GM12878 (cell line): ENCODE data around the gene KCNK1. TPM values are rescaled to one million over a fixed set of nuclear protein-coding genes. Genes with fewer than 3 reads are reported as not detected.
A peak's percentile ranks its signal among the peaks of the same experiment; 100 is the strongest.

Source experiments
- ATAC-seq: fragments of 200-7000 bp; cut with Tn5 transposase; 3 replicates; pipeline ENCODE4 v1.9.1; 2020; ENCODE audit warnings: mild to moderate bottlenecking, moderate library complexity
- BruUV-seq: library from RNA; stranded (reverse); fragments of 400-500 nt; replicated peaks from 2 replicates; lab custom pipeline; 2021; lab: Mats Ljungman, UMichigan
- CTCF ChIA-PET: fragments of 300-600 bp; sonication (Branson Sonifier 250); formaldehyde crosslinking; extraction: SDS; loops from one replicate; lab custom pipeline; 2021; ENCODE audit warnings: inconsistent platforms; lab: Yijun Ruan, JAX
- POLR2A ChIA-PET: fragments of 350-600 bp; formaldehyde crosslinking; extraction: SDS; loops from one replicate; lab custom pipeline; 2021; ENCODE audit warnings: inconsistent platforms; lab: Charles Lee
- RAD21 ChIA-PET: fragments of 300-600 bp; sonication (Branson Sonifier 250); formaldehyde crosslinking; loops from one replicate; lab custom pipeline; 2023; ENCODE audit warnings: antibody characterized with exemption; ENCODE audit not compliant: unreplicated experiment; lab: Charles Lee
- SMC1A ChIA-PET: fragments of 300-600 bp; sonication (Branson Sonifier 250); formaldehyde crosslinking; loops from one replicate; lab custom pipeline; 2023; ENCODE audit not compliant: unreplicated experiment, uncharacterized antibody; lab: Charles Lee
- DNase-seq: peaks from one replicate; pipeline ENCODE4 v3.0.0-alpha.2; 2011; ENCODE audit warnings: low read depth, low spot score
- FAIRE-seq: peaks from 3 replicates; lab custom pipeline; 2011; peaks lifted over from hg19 to GRCh38; lab: Jason Lieb, UNC
- H2AFZ ChIP-seq: 2 replicates; pipeline ENCODE4 v1.6.0; 2011; ENCODE audit warnings: low read depth, low read length, control low read depth; ENCODE audit not compliant: control insufficient read depth
- H3K27ac ChIP-seq: 2 replicates; pipeline ENCODE4 v1.5.1; 2011; ENCODE audit warnings: control low read depth; ENCODE audit not compliant: control insufficient read depth, insufficient read depth
- H3K27me3 ChIP-seq, 2 experiments: replicated peaks in 1 of 2; 2 replicates each; pipeline versions ENCODE4 v1.6.0 to v1.6.1; 2011; ENCODE audit warnings: low read length in 1 of 2; ENCODE audit not compliant: control insufficient read depth in 2 of 2, insufficient read depth in 2 of 2
- H3K36me3 ChIP-seq, 2 experiments: 2 replicates each; pipeline ENCODE4 v1.5.1; 2011; ENCODE audit warnings: low read length in 1 of 2; ENCODE audit not compliant: control insufficient read depth in 2 of 2, insufficient read depth in 2 of 2
- H3K4me1 ChIP-seq: 2 replicates; pipeline ENCODE4 v1.6.1; 2011; ENCODE audit warnings: mild to moderate bottlenecking, low read length, moderate library complexity, mixed read lengths; ENCODE audit not compliant: control insufficient read depth, insufficient read depth
- H3K4me2 ChIP-seq: 2 replicates; pipeline ENCODE4 v1.6.0; 2011; ENCODE audit warnings: control low read depth; ENCODE audit not compliant: control insufficient read depth, insufficient read depth
- H3K4me3 ChIP-seq: fragments of 200-600 bp; sonication (generic); 2 replicates; pipeline ENCODE4 v1.5.1; 2016
- H3K79me2 ChIP-seq: 2 replicates; pipeline ENCODE4 v1.6.0; 2011; ENCODE audit warnings: low read length; ENCODE audit not compliant: control insufficient read depth, insufficient read depth
- H3K9ac ChIP-seq: 2 replicates; pipeline ENCODE4 v1.8.0; 2011; ENCODE audit warnings: low read length, control low read depth, mixed read lengths; ENCODE audit not compliant: control insufficient read depth, insufficient read depth
- H3K9me3 ChIP-seq: replicated peaks from 3 replicates; pipeline ENCODE4 v1.5.1; 2011; ENCODE audit warnings: mild to moderate bottlenecking, low read length; ENCODE audit not compliant: control insufficient read depth, insufficient read depth
- H4K20me1 ChIP-seq: 2 replicates; pipeline ENCODE4 v1.6.0; 2011; ENCODE audit not compliant: control insufficient read depth, insufficient read depth
- ASH2L ChIP-seq: fragments of 300-600, 200-600 bp; sonication (generic); IDR thresholded peaks from 2 replicates; pipeline ENCODE4 v1.6.1; 2017; ENCODE audit warnings: low read depth, mild to moderate bottlenecking, borderline replicate concordance
- CREM ChIP-seq: IDR thresholded peaks from 2 replicates; pipeline ENCODE4 v1.6.1; 2014; ENCODE audit warnings: antibody characterized with exemption, low read depth
- FOXK2 ChIP-seq: fragments of 450-650 bp; IDR thresholded peaks from 2 replicates; pipeline ENCODE4 v1.6.1; 2017; ENCODE audit warnings: mild to moderate bottlenecking, moderate library complexity
- HDAC6 ChIP-seq: fragments of 200-600 bp; sonication (generic); IDR thresholded peaks from one replicate; pipeline ENCODE4 v1.8.0; 2017; ENCODE audit warnings: antibody characterized with exemption; ENCODE audit not compliant: unreplicated experiment
- IRF3 ChIP-seq: fragments of 450-650 bp; IDR thresholded peaks from 2 replicates; pipeline ENCODE4 v1.6.1; 2014; ENCODE audit warnings: mild to moderate bottlenecking
- MEF2B ChIP-seq: fragments of 450-650 bp; IDR thresholded peaks from 2 replicates; pipeline ENCODE4 v1.6.1; 2018; ENCODE audit warnings: mild to moderate bottlenecking, moderate library complexity; ENCODE audit not compliant: partially characterized antibody, poor library complexity, severe bottlenecking
- NKRF ChIP-seq: fragments of 450-650 bp; conservative IDR thresholded peaks from 2 replicates; pipeline ENCODE4 v1.6.1; 2017; ENCODE audit warnings: mild to moderate bottlenecking, moderate library complexity
- PRDM15 ChIP-seq: fragments of 450-650 bp; formaldehyde crosslinking; IDR thresholded peaks from 2 replicates; pipeline ENCODE4 v1.4.0; 2020; ENCODE audit warnings: mild to moderate bottlenecking, moderate library complexity
- RCOR1 ChIP-seq: conservative IDR thresholded peaks from 2 replicates; pipeline ENCODE4 v1.6.1; 2012; ENCODE audit warnings: low read depth, low read length, improper control_type of control experiment
- RUNX3 ChIP-seq: IDR thresholded peaks from 2 replicates; pipeline ENCODE4 v1.6.1; 2012; ENCODE audit warnings: low read length, inconsistent platforms
- SP1 ChIP-seq: IDR thresholded peaks from one replicate; pipeline ENCODE4 v1.6.1; 2011; ENCODE audit warnings: low read depth, low read length
- USF1 ChIP-seq: IDR thresholded peaks from 2 replicates; pipeline ENCODE4 v1.6.1; 2011; ENCODE audit warnings: borderline replicate concordance, low read depth, mild to moderate bottlenecking, moderate library complexity, mixed read lengths, low read length; ENCODE audit not compliant: insufficient read depth; ENCODE audit errors: extremely low read length
- ZBED1 ChIP-seq: IDR thresholded peaks from 2 replicates; pipeline ENCODE4 v1.6.1; 2016; ENCODE audit warnings: borderline replicate concordance
- ZNF207 ChIP-seq: fragments of 450-650 bp; IDR thresholded peaks from 2 replicates; pipeline ENCODE4 v1.6.1; 2014; ENCODE audit warnings: antibody characterized with exemption, mild to moderate bottlenecking, borderline replicate concordance
- ZNF24 ChIP-seq: fragments of 450-650 bp; IDR thresholded peaks from 2 replicates; pipeline ENCODE4 v1.6.1; 2017; ENCODE audit warnings: antibody characterized with exemption, mild to moderate bottlenecking
- WGBS: methylation state at CpG from one replicate; pipeline ENCODE4 v1.1.6; 2016; ENCODE audit warnings: low lambda C conversion rate; ENCODE audit not compliant: insufficient replicate concordance, insufficient coverage; ENCODE audit errors: missing lambda C conversion rate; 5-methylcytosine and 5-hydroxymethylcytosine counted together
- in situ Hi-C: fragments of 300-500 bp; cut with MboI; formaldehyde crosslinking; loops from 9 replicates; pipeline ENCODE4 v1.14.3; 2018; ENCODE audit warnings: mixed read lengths
- intact Hi-C: fragments of 100-400 bp; cut with micrococcal nuclease; formaldehyde crosslinking; loops from one replicate; pipeline ENCODE4 v1.14.2; 2022; ENCODE audit not compliant: unreplicated experiment
- polyA plus RNA-seq, 11 experiments: library from polyadenylated mRNA; depleted of rRNA in 4 of 11; unstranded in 6 of 11; stranded (reverse) in 5 of 11; fragments of >200 nt; fragmentation: Nextera tagmentation in 4 of 11; fragmentation: Illumina TruSeq in 1 of 11; extraction: Ambion mirVana in 4 of 11; extraction: Trizol in 1 of 11; gene quantifications; 1 replicate in 1 of 11; 2 replicates in 10 of 11; pipeline versions ENCODE4 v1.2.1 to v1.2.3, GENCODE V29; 2011 to 2016; ENCODE audit warnings: inconsistent platforms in 2 of 11, missing spikeins in 2 of 11, low read depth in 1 of 11
- total RNA-seq, 4 experiments: library from RNA; depleted of rRNA in 3 of 4; stranded (reverse); fragments of >200 nt in 3 of 4; fragmentation: Illumina TruSeq in 1 of 4; extraction: Trizol in 1 of 4; gene quantifications; 2 replicates each; pipeline versions ENCODE4 v1.2.1 to v1.2.3, GENCODE V29; 2013 to 2021

The KCNK1 gene
- total and polyA plus RNA-seq, 10 of the 15 experiments (the other 5 are each of a cell fraction or from before 2014, with no cell fraction given) = 9.4 to 27.6 (median 15.1) TPM

- intact Hi-C loops (loop anchor here (1.0 to 5.0 kb wide), 2 partner anchors 16 to 177 kb away; no protein-coding TSS in a partner anchor), in situ Hi-C loops (no loop called here)
- peak; percentile 51 for ATAC-seq
- Histone ChIP-seq H2AFZ (peak overlapping the region; percentile 79), H3K79me2 (peaks cover 29% of the 10 kb centered on the region), H3K27ac (peak overlapping the region; percentile 76), H4K20me1 (no peaks in the 10 kb centered on the region), H3K4me2 (peak overlapping the region; percentile 97), H3K4me1 (peaks cover 13% of the 10 kb centered on the region), H3K9me3 (no peaks in the 10 kb centered on the region; the same call in 2 of the 3 replicates), H3K36me3 (no peaks in the 10 kb centered on the region), H3K9ac (peak overlapping the region; percentile 78), H3K27me3 (no peaks in the 10 kb centered on the region), H3K4me3 (peak overlapping the region; percentile 81)
- CTCF ChIA-PET = interaction anchor here (0.6 to 1.4 kb wide), 3 partner anchors 16 to 464 kb away, joined by 3 read pairs; no protein-coding TSS in a partner anchor
- RAD21 ChIA-PET = interaction anchor here (0.6 to 2.1 kb wide), 7 partner anchors 15 to 173 kb away, joined by 3 to 11 read pairs (median 6); no protein-coding TSS in a partner anchor
- DNase-seq = no peak
- BruUV-seq = no TSS peak
- WGBS = 27% methylated on average over 36 of the region's 36 CpGs
- POLR2A ChIA-PET = interaction anchor here (0.9 to 2.6 kb wide), 3 partner anchors 15 to 156 kb away, joined by 6 to 27 read pairs (median 7); no protein-coding TSS in a partner anchor
- no peak for FAIRE-seq
- SMC1A ChIA-PET = interaction anchor here (1.2 to 2.1 kb wide), 5 partner anchors 15 to 96 kb away, joined by 4 to 18 read pairs (median 4); no protein-coding TSS in a partner anchor
- TF ChIP-seq ZNF24 = no peak
- TF ChIP-seq RCOR1 = no peak
- no peak for TF ChIP-seq IRF3
- TF ChIP-seq PRDM15 (CRISPR knock-in tag) = no peak
- TF ChIP-seq SP1 = no peak
- no peak for TF ChIP-seq FOXK2
- peak; percentile 45 for TF ChIP-seq RUNX3
- TF ChIP-seq ASH2L = no peak
- no peak for TF ChIP-seq NKRF
- TF ChIP-seq MEF2B = no peak
- TF ChIP-seq CREM = 0 out of 2 replicates have a peak, but pooled peaks have one; percentile 9
- no peak for TF ChIP-seq USF1
- TF ChIP-seq ZNF207 = no peak
- no peak for TF ChIP-seq HDAC6
- no peak for TF ChIP-seq ZBED1
These were observed 1.0 kb downstream of the KCNK1 start for GRCh38 chr1:233614743-233615521.
